ENCODE results near the gene ZXDC. TPM values are rescaled to one million over a fixed set of nuclear protein-coding genes. Genes with fewer than 3 reads are reported as not detected.

Gene ZXDC
- total RNA-seq, 1 experiment from 2014 or later, result 55.4 TPM

DNA sequence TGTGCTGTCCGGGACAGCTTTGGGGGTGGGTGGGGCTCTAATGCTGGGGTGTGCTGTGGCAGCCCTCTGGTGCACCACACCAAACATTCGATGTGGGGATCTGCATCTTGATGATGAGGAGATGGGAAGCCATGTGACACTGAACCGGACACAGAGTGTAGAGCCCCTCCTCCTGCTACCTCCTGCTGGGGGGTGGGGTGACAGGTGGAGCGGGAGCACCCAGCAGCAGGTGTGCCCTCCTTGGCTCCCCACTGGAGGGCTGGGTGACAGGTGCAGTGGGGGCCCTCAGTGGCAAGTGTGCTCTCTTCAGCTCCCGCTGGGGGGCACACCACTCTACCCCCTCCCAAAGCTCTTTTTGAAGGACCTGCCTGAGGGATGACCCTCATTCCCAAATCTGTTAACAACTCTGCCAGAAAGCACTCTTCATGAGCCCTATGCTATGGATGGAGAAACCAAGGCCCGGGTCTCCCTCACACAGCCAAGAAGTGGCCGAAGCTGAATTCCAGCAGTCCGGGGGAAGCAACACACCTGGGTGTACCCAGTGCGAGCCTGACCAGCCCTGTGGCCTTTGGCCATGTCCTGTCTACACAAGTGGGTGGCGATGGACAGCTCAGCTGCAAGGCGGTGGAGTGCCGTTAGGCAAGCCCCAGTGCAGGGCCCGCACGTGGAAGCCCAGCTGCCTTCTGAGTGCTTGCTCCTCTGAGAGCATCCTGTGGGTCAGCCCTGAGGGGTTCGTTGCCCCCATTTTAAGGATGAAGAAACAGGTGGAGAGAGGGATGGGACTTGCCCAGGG, 42.5 kb upstream of the ZXDC start:
- Histone ChIP-seq H3K4me1 (replicated peaks; ENCODE audit: insufficient read depth) (no peaks in the 10 kb centered on the region), H3K79me2 (ENCODE audit: low read depth) (no peaks in the 10 kb centered on the region), H3K9me3 (ENCODE audit: insufficient read depth, low read depth) (no peaks in the 10 kb centered on the region), H3K4me2 (no peak overlapping the region), H3K9me2 (ENCODE audit: insufficient read depth) (no peaks in the 10 kb centered on the region), H4K20me1 (ENCODE audit: insufficient read depth) (no peaks in the 10 kb centered on the region; the same call in 1 of the 2 replicates), H3K27ac (no peak overlapping the region), H3F3A (ENCODE audit: insufficient read depth, low read depth) (no peaks in the 10 kb centered on the region), H2AFZ (no peak overlapping the region), H3K27me3 (ENCODE audit: insufficient read depth, low read depth) (peaks cover 13% of the 10 kb centered on the region; the same call in 1 of the 2 replicates), H3K36me3 (ENCODE audit: low read depth) (no peaks in the 10 kb centered on the region), H3K4me3 (no peak overlapping the region)
- BruUV-seq (replicated peaks), result no TSS peak
- CTCF ChIA-PET, result no interaction called here
- TF ChIP-seq, protein P1, sequence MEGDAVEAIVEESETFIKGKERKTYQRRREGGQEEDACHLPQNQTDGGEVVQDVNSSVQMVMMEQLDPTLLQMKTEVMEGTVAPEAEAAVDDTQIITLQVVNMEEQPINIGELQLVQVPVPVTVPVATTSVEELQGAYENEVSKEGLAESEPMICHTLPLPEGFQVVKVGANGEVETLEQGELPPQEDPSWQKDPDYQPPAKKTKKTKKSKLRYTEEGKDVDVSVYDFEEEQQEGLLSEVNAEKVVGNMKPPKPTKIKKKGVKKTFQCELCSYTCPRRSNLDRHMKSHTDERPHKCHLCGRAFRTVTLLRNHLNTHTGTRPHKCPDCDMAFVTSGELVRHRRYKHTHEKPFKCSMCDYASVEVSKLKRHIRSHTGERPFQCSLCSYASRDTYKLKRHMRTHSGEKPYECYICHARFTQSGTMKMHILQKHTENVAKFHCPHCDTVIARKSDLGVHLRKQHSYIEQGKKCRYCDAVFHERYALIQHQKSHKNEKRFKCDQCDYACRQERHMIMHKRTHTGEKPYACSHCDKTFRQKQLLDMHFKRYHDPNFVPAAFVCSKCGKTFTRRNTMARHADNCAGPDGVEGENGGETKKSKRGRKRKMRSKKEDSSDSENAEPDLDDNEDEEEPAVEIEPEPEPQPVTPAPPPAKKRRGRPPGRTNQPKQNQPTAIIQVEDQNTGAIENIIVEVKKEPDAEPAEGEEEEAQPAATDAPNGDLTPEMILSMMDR (conservative IDR thresholded peaks at IDR 0.05), result no peak
- no peak for TF ChIP-seq EZH2 (IDR thresholded peaks at IDR 0.05; ENCODE audit: low read depth)
- intact Hi-C loops (cut with micrococcal nuclease; ENCODE audit: unreplicated experiment), result no loop called here
- POLR2A ChIA-PET (ENCODE audit: unreplicated experiment), result interaction anchor here (0.5 kb wide), 1 partner anchor 104 kb away, joined by 3 read pairs; no protein-coding TSS in a partner anchor
- no peak for DNase-seq

DNA sequence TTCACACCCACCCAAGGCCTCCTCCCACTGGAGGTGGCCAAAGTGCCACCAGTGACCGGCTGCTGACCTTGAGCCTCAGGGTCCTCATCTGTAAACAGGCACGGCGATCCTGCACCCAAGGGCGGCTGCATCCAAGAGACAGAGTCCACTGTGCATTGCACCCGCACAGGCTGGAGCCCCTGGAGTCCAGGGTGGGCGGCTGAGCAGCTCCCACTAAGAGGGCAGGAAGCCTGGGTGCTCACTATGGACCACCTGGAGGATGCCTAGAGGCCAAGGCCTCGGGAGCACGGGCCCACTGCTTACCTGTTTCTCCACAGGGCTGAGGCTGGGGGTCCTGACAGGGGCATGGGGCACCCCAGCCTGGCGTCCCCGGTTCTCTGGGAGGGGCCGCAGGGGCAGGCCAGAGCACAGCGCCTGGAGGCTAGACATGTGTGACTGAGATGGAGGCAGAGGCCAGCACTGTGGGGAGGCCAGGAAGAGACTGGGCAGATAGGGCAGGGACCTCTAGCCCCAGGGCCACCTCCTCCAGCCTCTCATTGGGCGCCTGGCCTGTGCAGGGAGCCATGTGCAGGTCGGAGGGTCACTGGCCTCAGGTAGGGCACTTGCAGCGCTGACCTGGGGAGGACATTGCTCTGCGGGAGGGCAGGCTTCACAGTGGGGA, 41.7 kb upstream of the ZXDC start, which contains the start of gene UROC1:
Gene UROC1 (minus strand): TSS at position 483 of the 661 bp plus-strand sequence. CDS start 54 bp downstream, at position 429.
- Histone ChIP-seq H3K79me2 (ENCODE audit: low read depth) (no peaks in the 10 kb centered on the region), H3K36me3 (ENCODE audit: low read depth) (no peaks in the 10 kb centered on the region), H3K9me3 (ENCODE audit: insufficient read depth, low read depth) (no peaks in the 10 kb centered on the region), H3K27ac (no peak within 1 kb of the TSS), H3K27me3 (ENCODE audit: insufficient read depth, low read depth) (peaks cover 8% of the 10 kb centered on the region; the same call in 1 of the 2 replicates), H3K4me2 (no peak within 1 kb of the TSS), H2AFZ (no peak within 1 kb of the TSS), H3K9me2 (ENCODE audit: insufficient read depth) (no peaks in the 10 kb centered on the region), H4K20me1 (ENCODE audit: insufficient read depth) (no peaks in the 10 kb centered on the region; the same call in 1 of the 2 replicates), H3K4me1 (replicated peaks; ENCODE audit: insufficient read depth) (no peaks in the 10 kb centered on the region), H3F3A (ENCODE audit: insufficient read depth, low read depth) (no peaks in the 10 kb centered on the region), H3K4me3 (no peak within 1 kb of the TSS)
- no TSS peak for BruUV-seq (replicated peaks)
- DNase-seq, result no peak
- ChIA-PET CTCF (no interaction called here), POLR2A (ENCODE audit: unreplicated experiment) (no interaction called here)
- no peak for TF ChIP-seq EZH2 (IDR thresholded peaks at IDR 0.05; ENCODE audit: low read depth)
- TF ChIP-seq, protein P1 (conservative IDR thresholded peaks at IDR 0.05), result no peak
- intact Hi-C loops (cut with micrococcal nuclease; ENCODE audit: unreplicated experiment), result no loop called here

DNA sequence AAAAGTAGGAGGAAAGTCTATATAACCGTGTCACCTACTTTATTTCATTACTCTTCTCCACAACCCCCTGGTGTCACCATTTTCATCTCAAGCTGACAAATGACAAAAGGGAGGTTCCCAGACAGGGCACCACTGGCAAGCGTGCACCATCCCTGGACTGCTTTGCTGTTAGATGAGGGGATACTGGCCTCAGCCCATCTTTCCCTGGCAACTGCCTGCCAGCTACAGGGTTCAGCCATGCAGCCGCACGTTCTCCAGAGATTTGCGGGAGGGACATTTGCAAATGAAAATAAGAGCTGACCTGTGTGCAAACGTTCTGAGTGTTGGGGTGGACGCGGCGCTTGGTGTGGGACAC, 41.2 kb upstream of the ZXDC start:
- Histone ChIP-seq H3K9me2 (ENCODE audit: insufficient read depth) (no peaks in the 10 kb centered on the region), H3K27ac (no peak overlapping the region), H3K4me3 (no peak overlapping the region), H3K9me3 (ENCODE audit: insufficient read depth, low read depth) (no peaks in the 10 kb centered on the region), H3K79me2 (ENCODE audit: low read depth) (no peaks in the 10 kb centered on the region), H3K27me3 (ENCODE audit: insufficient read depth, low read depth) (peaks cover 7% of the 10 kb centered on the region; the same call in 1 of the 2 replicates), H3K4me1 (replicated peaks; ENCODE audit: insufficient read depth) (no peaks in the 10 kb centered on the region), H3F3A (ENCODE audit: insufficient read depth, low read depth) (no peaks in the 10 kb centered on the region), H3K36me3 (ENCODE audit: low read depth) (no peaks in the 10 kb centered on the region), H2AFZ (no peak overlapping the region), H4K20me1 (ENCODE audit: insufficient read depth) (no peaks in the 10 kb centered on the region; the same call in 1 of the 2 replicates), H3K4me2 (no peak overlapping the region)
- BruUV-seq (replicated peaks), result no TSS peak
- no peak for DNase-seq
- intact Hi-C loops (cut with micrococcal nuclease; ENCODE audit: unreplicated experiment), result no loop called here
- POLR2A ChIA-PET (ENCODE audit: unreplicated experiment), result no interaction called here
- CTCF ChIA-PET, result no interaction called here
- TF ChIP-seq, protein P1 (conservative IDR thresholded peaks at IDR 0.05), result no peak
- TF ChIP-seq EZH2 (IDR thresholded peaks at IDR 0.05; ENCODE audit: low read depth), result no peak

All from PC-9 (cell line).